Skeletal muscle satellite cell (primary cell): ENCODE data around the gene PRRX1.

Experiments used
- H3K27me3 ChIP-seq: 2 replicates; pipeline ENCODE4 v1.7.0; 2013; ENCODE audit warnings: low read length; ENCODE audit not compliant: control insufficient read depth, insufficient read depth
- H3K36me3 ChIP-seq: 2 replicates; pipeline ENCODE4 v1.7.0; 2013; ENCODE audit warnings: mild to moderate bottlenecking, control low read depth, low read length; ENCODE audit not compliant: insufficient read depth
- H3K4me1 ChIP-seq: 2 replicates; pipeline ENCODE4 v1.7.0; 2013; ENCODE audit warnings: low read length; ENCODE audit not compliant: control insufficient read depth, insufficient read depth
- H3K4me2 ChIP-seq: 2 replicates; pipeline ENCODE4 v1.7.0; 2013; ENCODE audit warnings: mild to moderate bottlenecking, low read length
- H3K4me3 ChIP-seq: 2 replicates; pipeline ENCODE4 v1.7.0; 2013; ENCODE audit warnings: low read length
- H3K9ac ChIP-seq: 2 replicates; pipeline ENCODE4 v1.7.0; 2013; ENCODE audit warnings: mild to moderate bottlenecking, low read depth, low read length, moderate library complexity
- H3K9me3 ChIP-seq: replicated peaks from 2 replicates; pipeline ENCODE4 v1.7.0; 2013; ENCODE audit warnings: mild to moderate bottlenecking, control low read depth, low read length

The PRRX1 gene

DNA sequence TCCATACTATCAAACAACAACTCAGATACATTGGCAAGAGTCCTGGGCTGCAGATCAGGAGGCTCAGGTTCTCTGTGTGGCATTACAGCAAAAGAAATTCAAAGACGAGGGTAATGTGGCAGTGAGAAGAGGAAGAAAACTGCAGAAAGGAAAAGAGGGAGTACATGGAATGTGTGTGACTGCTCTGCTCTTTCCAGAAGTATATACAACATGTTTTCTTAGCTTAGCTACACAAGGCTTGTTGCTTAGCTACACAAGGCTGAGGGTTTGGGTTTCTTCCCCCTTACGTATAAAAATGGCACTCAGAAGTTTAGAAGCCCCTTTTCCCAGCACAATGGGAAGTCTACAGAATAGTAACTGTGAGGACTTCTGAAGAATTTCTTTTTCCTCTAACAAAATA, 86.0 kb downstream of the PRRX1 start:
- H3K4me1 ChIP-seq: no peaks in the 10 kb centered on the region
- H3K27me3 ChIP-seq: no peaks in the 10 kb centered on the region
- H3K9me3 ChIP-seq: no peaks in the 10 kb centered on the region
- no peak overlapping the region for H3K4me2 ChIP-seq
- no peak overlapping the region for H3K9ac ChIP-seq
- no peaks in the 10 kb centered on the region for H3K36me3 ChIP-seq
- no peak overlapping the region for H3K4me3 ChIP-seq

DNA sequence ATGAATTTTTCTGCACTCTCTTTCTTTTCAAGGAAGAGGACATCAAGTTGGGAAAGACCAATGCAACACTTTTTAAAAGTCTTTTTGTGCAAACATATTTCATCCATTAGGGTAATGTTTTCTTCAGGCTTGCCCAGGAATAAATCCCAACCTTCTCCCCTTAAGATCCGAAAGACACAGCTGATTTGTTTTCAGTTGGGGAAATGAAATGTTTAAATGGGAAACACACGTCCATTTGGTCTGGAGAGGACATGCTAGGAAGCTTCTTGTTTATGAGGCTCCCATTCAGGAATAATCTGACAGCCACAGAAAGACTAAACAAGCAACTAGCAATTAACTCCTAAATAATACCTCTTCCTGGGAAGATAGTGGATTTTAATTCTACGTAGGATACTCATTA, 91.9 kb downstream of the PRRX1 start:
- no peak overlapping the region for H3K4me2 ChIP-seq
- H3K4me1 ChIP-seq: no peaks in the 10 kb centered on the region
- H3K9ac ChIP-seq: no peak overlapping the region
- H3K9me3 ChIP-seq: no peaks in the 10 kb centered on the region
- no peak overlapping the region for H3K4me3 ChIP-seq
- no peaks in the 10 kb centered on the region for H3K36me3 ChIP-seq
- H3K27me3 ChIP-seq: no peaks in the 10 kb centered on the region

GRCh38 chr1:170758992-170759391, 95.1 kb downstream of the PRRX1 start:
- Histone ChIP-seq H3K4me1 (no peaks in the 10 kb centered on the region), H3K9me3 (no peaks in the 10 kb centered on the region), H3K36me3 (no peaks in the 10 kb centered on the region), H3K4me2 (no peak overlapping the region), H3K9ac (no peak overlapping the region), H3K4me3 (no peak overlapping the region), H3K27me3 (no peaks in the 10 kb centered on the region)

- no peaks in the 10 kb centered on the region for H3K9me3 ChIP-seq
- H3K4me3 ChIP-seq: no peak overlapping the region
- no peak overlapping the region for H3K9ac ChIP-seq
- H3K4me1 ChIP-seq: no peaks in the 10 kb centered on the region
- H3K4me2 ChIP-seq: no peak overlapping the region
- no peaks in the 10 kb centered on the region for H3K36me3 ChIP-seq
- no peaks in the 10 kb centered on the region for H3K27me3 ChIP-seq
Observed at GRCh38 chr1:170765279-170765678, 101.3 kb downstream of the PRRX1 start.

DNA sequence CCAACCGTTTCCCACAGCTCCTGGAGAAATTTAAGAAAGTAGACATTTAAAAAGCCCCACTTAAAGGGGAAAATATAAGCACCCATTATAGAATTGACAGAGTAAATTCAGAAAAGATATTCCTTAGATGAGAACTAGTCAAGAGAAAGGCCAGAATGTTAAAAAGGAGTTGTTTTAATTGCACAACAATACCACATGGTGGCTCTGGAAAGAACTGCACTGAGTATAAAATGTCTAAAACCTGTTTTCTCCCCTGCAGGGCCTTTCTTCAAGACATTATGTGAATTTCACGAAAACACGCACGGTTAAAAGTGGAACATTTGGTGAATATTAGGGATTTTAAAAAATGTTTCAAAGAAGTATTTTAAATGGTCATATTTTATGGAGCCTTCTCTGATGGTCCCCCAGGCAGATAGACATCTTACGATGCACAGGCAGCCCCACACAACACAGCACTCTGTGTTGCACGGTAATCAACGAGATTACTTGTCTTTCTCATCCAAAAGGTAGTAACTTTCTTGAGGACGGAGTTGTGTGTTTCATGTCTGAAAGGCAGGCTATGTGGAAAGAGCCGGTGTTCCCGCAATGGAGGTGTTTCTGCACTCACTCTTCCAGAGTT, 101.9 kb downstream of the PRRX1 start:
- no peak overlapping the region for H3K4me2 ChIP-seq
- no peaks in the 10 kb centered on the region for H3K4me1 ChIP-seq
- no peak overlapping the region for H3K9ac ChIP-seq
- H3K36me3 ChIP-seq: no peaks in the 10 kb centered on the region
- no peaks in the 10 kb centered on the region for H3K27me3 ChIP-seq
- H3K9me3 ChIP-seq: no peaks in the 10 kb centered on the region
- H3K4me3 ChIP-seq: no peak overlapping the region

DNA sequence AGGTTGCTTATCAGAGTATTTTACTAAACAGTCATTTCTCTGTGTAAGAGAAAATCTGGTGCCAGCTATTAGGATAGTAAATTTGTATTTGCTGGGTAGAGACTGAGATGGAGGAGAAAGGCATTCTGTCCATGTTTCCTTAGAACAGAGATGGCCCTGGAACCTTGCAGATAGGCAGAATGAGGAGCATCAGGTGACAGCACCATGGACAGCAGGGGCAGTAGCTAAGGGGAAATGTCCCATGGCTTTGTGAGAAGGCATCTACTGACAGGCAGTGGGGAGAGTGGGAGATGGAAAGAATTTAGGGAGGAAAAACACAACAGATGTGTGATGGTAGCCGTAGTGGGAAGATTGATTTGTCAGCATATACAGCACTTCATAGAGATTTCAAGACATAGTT, 105.0 kb downstream of the PRRX1 start:
- H3K36me3 ChIP-seq: no peaks in the 10 kb centered on the region
- no peaks in the 10 kb centered on the region for H3K9me3 ChIP-seq
- no peak overlapping the region for H3K4me2 ChIP-seq
- H3K9ac ChIP-seq: no peak overlapping the region
- no peaks in the 10 kb centered on the region for H3K27me3 ChIP-seq
- H3K4me1 ChIP-seq: no peaks in the 10 kb centered on the region
- no peak overlapping the region for H3K4me3 ChIP-seq

GRCh38 chr1:170769691-170770090, 105.8 kb downstream of the PRRX1 start:
- Histone ChIP-seq H3K9me3 (no peaks in the 10 kb centered on the region), H3K27me3 (no peaks in the 10 kb centered on the region), H3K4me2 (no peak overlapping the region), H3K36me3 (no peaks in the 10 kb centered on the region), H3K9ac (no peak overlapping the region), H3K4me3 (no peak overlapping the region), H3K4me1 (no peaks in the 10 kb centered on the region)

DNA sequence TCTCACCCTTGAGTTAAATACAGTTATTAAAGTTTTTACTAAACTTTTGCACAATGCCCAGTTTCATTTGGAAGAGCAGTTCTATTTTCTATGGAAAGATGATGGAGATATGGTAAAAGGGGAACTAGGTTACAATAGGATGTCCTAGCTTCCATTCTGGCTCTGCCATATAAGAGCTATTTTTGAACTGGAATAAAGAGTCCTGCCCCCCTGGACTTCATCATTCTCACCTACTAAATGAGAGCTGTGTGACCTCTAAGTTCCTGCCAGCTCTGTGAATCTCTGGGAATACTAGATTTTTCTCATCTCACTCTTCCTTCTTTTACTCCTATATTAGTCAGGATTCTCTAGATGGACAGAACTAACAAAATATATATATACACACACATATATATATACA, 106.3 kb downstream of the PRRX1 start:
- Histone ChIP-seq H3K9me3 (no peaks in the 10 kb centered on the region), H3K4me3 (no peak overlapping the region), H3K27me3 (no peaks in the 10 kb centered on the region), H3K9ac (no peak overlapping the region), H3K4me2 (no peak overlapping the region), H3K4me1 (no peaks in the 10 kb centered on the region), H3K36me3 (no peaks in the 10 kb centered on the region)

- no peak overlapping the region for H3K4me2 ChIP-seq
- H3K4me3 ChIP-seq: no peak overlapping the region
- no peak overlapping the region for H3K9ac ChIP-seq
- H3K9me3 ChIP-seq: no peaks in the 10 kb centered on the region
- H3K36me3 ChIP-seq: no peaks in the 10 kb centered on the region
- H3K4me1 ChIP-seq: peaks cover 6% of the 10 kb centered on the region
- H3K27me3 ChIP-seq: no peaks in the 10 kb centered on the region
Observed at GRCh38 chr1:170776252-170776651, 112.3 kb downstream of the PRRX1 start.

DNA sequence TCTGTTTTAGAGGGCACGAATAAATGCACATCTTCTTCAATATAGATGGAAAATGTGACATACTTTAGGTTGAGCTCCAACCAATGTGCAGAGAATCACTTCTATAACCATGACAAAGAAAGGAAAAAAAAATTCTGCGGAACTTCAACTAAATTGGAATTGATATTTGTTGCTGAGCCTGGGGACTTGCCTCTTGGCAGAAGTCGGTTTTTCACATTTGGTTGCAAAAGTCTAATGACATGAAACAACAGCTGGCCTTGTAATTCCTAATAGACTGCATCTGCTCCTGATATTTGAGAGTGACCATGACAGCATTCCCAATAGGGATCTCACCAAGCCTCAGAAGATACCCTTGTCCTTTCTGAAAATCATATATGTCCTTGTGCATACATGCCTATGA, 112.8 kb downstream of the PRRX1 start:
- no peaks in the 10 kb centered on the region for H3K27me3 ChIP-seq
- H3K4me3 ChIP-seq: no peak overlapping the region
- H3K4me2 ChIP-seq: no peak overlapping the region
- no peaks in the 10 kb centered on the region for H3K9me3 ChIP-seq
- no peaks in the 10 kb centered on the region for H3K36me3 ChIP-seq
- peaks cover 6% of the 10 kb centered on the region for H3K4me1 ChIP-seq
- no peak overlapping the region for H3K9ac ChIP-seq
